Activated CD4-positive, alpha-beta T cell treated with anti-CD3 and anti-CD28 coated beads, Interleukin-2, Interleukin-4, amounts not matched to agents 100 ng/mL and 50 ng/mL, durations not matched to agents 16 hours and 8 hours (primary cell): ENCODE data around the gene FGFR4.

Experiments used
- DNase-seq: peaks from one replicate; pipeline ENCODE4 v3.0.0-alpha.2; 2020; ENCODE audit warnings: low spot score

FGFR4 gene

GRCh38 chr5:177132136-177133095, 45.7 kb downstream of the FGFR4 start:
- peak; percentile 27 for DNase-seq

DNA sequence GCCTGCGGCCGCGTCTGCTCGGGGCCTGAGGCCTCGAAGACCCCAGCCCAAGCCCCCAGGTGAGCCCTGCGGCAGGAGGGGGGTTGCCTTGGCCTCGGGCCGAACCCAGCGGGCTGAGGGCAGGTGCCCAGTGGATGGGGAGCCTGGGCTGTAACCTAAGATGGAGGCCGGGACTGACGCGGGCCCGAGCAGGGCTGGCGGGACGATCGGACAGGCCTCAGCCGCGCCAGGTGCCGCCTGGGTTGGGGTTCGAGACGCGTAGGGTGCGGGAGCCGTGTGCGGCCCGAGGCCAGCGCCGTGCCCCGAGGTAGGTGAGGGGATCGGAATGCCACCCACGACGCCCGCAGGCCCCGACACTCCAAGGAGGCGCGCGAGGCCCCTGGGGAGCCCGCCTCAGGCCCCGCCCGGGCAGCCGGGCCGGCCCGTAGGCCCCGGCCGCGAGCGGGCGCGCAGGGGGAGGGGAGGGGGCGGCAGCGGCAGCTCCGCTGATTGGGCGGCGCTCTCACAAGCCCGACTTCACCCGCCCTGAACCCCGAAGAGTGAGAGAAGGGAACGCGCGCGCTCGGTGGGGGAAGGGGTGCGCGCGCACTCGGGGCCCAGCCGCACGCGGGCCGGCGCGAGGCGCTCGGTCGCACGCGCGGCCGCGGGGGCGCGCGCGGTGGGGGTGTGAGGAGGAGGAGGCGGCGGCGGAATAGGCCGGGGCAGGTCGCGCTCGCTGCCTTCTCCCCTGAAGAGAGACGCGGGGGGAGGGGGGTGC, 46.6 kb downstream of the FGFR4 start, which contains the start of gene NSD1:
Gene NSD1 (plus strand): TSS at position 678 of the 757 bp plus-strand sequence. CDS start 1,331 bp downstream, outside the sequence.
- DNase-seq, result peak; percentile 93

DNA sequence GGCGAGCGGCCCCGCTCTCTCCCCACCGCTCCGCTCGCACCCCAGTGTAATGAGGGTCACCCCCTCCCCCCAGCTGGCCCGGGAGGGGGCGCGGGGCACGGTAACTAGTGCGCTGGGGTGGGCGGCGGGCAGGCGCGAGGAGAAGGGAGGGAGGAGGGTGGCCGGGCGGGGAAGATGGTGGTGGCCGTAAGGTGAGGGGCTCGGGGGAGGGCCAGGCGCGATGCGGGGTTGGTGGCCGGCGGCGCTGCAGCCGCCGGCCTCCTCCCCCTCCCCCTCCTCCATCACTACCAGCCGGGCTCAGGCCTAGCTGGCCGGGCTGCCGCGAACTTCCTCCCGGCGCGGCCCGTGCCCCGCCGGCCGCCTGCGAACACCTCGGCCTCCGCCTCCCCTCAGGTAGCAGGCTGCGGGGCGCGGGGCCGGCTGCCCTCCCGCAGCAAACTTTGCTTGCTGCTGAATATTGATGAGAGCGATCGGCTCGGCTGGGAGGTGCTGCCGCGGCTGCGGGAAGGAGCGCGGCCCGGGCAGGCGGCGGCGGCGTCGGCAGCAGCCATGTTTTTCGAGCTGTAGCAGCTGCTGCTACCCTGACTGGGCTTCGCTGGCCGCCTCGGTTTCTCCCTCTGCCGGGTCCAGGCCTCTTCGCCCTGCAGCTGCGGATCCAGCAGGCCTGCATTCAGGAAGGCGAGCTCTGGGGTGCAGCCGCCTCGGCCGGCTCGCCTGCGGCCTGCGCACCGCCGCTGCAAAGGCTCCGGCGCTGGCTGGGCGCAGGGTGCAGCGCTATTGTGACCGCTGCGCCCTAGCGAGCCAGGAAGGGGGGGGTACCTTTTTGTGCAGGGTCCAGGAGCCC, 47.4 kb downstream of the FGFR4 start:
- peak; percentile 38 for DNase-seq

DNA sequence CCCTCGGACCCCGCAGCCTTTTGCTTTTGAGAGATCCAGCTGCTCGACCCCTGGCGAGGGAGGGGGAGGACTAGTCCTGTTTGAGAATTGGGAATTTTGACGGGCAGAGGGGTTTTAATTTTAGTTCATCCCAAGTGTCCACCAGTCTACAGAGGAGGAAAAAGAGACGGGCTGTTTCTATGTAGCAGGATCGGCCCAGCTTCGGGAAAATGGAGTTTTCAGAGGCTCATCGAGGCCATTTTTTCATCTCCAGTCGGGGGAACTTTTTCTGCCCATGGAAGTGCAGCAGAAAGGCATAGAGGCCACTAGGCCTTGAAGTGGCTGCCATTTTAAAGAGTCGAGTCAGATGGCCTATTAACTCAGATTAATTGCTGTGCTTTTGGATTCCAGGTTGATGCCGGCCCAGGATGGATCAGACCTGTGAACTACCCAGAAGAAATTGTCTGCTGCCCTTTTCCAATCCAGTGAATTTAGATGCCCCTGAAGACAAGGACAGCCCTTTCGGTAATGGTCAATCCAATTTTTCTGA, 48.0 kb downstream of the FGFR4 start:
- DNase-seq, result no peak

GRCh38 chr5:177140312-177140711, 53.6 kb downstream of the FGFR4 start:
- no peak for DNase-seq

DNA sequence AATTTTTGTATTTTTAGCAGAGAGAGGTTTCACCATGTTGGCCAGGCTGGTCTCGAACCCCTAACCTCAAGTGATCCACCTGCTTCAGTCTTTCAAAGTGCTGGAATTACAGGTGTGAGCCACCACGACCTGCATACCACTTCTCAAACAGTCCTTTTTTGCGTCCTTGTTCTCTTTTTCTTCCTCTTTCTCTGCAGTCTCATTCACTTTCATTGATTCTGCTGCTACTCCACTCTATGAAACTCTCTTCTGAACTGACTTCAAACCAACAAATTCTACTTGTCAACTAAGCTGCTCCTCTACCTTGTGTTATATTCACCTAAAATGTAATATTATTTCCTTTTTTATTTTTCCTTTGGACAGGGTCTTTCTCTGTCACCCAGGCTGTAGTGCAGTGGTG, 54.8 kb downstream of the FGFR4 start:
- DNase-seq, result no peak

DNA sequence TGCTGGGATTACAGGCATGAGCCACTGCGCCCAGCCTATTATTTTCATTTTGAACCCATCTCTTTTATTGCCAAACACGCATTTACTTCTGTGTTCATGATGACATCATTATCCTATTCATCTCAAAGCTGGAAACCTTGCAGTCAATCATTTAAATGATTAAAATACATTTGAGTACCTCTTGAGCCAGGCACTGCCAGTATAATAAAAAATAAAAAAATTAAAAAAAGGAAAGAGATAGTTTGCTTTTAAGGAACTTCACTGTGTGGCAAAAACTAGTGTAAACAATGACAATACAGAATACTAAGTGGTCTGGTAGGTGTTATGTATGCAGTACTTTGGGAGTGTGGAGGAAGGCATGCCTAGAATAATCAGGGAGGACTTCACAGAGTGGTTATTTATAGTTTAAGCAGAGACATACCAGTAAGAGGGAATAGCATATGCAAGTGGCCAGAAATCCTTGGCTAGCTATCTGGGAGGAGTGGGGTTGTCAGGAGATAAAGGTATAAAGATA, 55.4 kb downstream of the FGFR4 start:
- DNase-seq, result no peak

GRCh38 chr5:177142778-177143177, 56.1 kb downstream of the FGFR4 start:
- no peak for DNase-seq

DNA sequence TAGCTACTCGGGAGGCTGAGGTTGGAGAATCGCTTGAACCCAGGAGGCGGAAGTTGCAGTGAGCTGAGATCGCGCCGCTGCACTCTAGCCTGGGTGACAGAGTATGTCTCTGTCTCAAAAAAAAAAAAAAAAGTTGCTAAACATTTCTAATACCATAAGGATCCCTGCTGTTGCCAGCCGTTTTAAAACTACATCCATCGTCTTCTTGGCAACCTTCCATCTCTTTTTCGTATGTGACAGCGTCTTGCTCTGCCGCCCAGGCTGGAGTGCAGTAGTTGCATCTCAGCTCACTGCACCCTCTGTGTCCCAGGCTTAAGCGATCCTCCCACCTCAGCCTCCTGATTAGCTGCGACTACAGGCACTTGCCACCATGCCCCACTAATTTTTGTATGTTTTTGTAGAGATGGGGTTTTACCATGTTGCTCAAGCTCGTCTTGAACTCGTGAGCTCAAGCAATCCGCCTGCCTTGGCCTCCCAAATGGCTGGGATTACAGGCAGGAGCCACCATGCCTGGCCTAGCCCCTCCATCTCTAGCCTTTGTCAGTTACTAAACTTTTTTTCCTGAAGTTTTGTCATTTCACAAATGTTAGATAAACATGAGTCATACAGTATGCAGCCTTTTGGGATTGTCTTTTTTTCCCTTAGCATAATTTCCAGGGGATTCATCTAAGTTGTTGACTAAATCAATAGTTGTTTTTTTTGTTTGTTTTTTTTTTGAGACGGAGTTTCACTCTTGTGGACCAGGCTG, 60.4 kb downstream of the FGFR4 start:
- no peak for DNase-seq
